HG03442 (cell line): Measurements from ENCODE around the gene ENOX1.

Experiments used
- ATAC-seq: cut with Tn5 transposase; IDR thresholded peaks from one replicate; pipeline ENCODE4 v1.9.1; 2021; ENCODE audit warnings: mild to moderate bottlenecking, moderate library complexity; ENCODE audit not compliant: unreplicated experiment

ENOX1 gene

DNA sequence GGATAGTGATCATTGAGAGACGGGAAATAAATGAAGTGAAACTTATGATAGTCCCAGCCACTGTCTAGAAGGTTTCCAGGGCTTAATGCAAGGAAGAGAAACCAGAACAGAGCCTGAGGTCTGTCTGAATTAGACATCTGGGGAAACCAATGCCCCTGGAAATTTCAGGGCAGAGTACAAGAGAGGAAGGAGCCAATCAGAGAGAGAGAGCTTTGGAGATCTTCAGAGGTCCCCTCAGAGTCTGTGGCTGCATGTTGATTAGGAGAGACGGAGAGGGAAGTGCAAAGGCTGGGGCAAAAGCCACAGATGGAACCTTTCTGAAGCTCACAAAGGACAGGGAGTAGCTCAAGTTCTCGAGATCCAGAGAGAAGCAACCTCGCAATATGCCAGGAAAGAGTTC, 385.4 kb downstream of the ENOX1 start:
- no peak for ATAC-seq

DNA sequence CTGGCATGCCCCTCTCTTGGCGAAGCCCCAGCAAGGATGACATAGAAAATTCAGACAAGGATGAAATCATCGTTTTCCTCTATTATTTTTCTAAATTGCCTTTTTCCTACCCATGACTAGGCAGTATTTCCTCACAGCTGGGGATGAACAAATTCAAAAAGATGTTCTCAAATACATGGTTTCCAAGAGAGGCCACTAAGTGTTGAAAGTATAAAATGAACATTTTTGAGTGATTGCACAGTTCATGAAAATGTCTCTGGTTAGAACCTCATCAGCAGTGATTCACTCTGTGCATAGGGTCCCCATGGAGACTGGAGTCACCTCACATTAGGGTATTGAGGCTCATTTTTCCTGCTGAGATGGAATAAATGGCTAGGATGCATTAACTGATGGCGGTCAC, 389.7 kb downstream of the ENOX1 start:
- ATAC-seq: no peak

DNA sequence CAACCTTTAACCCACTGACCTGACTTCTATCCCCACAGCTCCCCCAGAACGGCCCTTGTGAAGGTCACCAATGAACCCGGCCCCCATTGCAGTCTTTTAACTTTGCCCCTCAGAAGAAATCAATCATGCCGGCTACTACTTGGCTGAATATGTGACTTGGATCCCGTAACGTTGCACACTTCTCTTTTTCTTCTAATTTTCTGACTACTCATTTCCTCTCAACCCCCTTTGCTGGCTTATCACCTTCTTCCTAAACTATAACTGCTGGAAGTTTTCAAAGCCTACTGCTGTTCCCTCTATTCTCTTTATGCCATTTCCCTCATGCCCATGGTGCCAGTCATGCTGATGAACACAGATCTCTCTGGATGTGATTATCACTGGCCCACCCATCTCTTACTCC, 395.7 kb downstream of the ENOX1 start:
- no peak for ATAC-seq

DNA sequence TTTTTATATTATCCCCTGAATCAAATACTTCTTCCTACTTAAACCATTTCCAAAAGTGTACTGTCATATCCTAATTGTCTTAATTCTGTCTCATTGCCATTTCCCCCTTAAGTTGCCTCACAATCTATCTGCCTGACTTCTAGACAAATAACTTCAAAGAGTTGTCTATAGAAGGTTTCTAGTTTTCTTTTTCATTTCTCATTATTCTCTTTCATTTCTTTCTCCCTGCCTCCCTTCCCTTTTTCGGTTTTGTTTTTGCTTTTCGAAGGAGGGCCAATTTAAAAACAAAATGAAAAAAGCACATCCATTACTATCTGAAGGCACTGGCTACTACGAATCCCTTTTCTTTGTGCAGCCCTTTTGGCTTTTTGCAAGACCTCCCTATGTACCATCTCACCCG, 396.2 kb downstream of the ENOX1 start:
- ATAC-seq: no peak

DNA sequence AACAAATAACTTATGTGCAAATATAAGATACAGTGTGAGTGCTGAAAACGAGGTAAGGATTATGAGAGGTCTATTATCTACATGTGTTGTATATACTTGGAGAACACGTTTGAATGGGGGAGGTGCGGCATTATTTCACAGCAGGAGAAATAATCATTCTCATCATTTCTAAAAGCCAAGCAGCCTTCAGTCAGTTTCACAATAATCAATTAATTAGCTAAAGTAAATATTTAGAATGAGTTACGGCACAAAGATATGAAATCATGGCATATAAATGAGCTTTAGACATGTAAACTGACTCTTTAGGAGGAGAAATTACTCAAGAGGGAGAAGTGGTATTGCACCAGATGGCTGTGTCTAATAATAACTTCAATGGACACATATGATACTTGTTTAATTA, 396.8 kb downstream of the ENOX1 start:
- no peak for ATAC-seq

DNA sequence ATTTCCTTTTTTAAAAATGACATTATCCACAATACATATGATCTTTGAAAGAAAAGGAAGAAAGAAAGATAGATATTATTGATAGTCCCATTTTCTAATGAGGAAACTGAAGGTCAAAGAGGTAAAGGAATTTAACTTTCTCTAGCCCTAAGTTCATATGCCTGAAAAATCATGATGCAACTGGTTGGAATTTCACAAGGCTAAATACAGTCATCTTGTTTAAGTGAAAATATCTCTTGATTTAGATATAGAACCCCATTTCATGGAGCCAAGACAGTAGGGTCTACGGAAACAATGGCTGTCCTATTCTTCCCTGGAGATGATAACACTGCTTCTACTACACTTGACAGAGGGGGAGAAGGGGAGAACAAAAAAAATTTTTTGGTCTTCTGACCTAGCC, 397.2 kb downstream of the ENOX1 start:
- ATAC-seq: no peak

DNA sequence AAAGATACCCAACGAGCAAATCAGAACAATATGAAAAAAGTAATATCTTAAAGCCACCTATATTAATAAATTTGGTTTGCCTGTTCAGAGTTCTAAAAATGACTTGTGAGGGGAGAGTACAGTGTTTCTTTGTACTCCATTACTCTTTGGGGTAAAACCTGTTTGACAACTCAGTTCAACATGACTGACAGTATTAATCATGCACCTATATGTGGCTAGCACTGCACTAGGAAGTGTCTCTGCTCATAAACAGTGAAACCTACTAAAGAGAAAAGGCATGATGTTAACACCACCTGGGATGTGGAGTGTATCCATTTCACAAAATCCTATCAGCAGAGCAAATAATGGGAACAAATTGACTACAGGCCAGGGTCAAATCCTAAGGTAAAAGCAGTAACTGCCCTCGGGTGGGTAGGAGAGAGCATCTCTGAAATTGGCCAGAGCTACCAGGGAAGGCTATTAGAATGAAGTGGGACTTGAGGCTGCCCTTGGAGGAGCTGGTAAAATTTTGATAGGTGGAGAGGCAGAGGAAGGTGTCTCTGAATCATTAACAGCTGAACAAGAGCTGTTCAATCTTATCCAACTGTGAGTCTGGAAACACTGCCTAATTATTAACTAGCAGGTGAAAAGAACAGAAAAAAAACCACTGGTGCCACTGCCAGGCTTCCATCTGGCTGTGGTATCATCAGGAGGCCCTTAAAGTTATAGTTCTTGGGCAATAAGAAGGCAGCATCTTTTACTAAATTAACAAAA, 398.3 kb downstream of the ENOX1 start:
- no peak for ATAC-seq

DNA sequence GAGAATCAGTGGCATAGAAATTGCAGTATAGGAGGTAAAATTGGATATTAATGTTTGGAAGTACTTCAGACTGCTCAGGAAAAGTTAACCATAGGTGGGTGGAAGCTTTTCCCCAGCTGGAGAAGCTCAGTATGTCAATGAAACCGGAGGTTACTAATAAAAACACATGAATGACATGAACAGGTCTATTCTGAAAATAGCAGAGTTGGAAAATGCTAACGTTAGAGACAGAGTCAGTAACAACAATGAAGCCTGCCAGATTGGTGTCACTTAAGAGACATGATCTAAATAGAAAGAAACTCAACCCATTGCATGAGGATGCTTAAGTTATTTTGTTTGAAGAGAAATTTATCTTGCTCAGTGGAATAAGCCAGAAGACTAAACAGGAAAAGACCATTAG, 398.9 kb downstream of the ENOX1 start:
- no peak for ATAC-seq

DNA sequence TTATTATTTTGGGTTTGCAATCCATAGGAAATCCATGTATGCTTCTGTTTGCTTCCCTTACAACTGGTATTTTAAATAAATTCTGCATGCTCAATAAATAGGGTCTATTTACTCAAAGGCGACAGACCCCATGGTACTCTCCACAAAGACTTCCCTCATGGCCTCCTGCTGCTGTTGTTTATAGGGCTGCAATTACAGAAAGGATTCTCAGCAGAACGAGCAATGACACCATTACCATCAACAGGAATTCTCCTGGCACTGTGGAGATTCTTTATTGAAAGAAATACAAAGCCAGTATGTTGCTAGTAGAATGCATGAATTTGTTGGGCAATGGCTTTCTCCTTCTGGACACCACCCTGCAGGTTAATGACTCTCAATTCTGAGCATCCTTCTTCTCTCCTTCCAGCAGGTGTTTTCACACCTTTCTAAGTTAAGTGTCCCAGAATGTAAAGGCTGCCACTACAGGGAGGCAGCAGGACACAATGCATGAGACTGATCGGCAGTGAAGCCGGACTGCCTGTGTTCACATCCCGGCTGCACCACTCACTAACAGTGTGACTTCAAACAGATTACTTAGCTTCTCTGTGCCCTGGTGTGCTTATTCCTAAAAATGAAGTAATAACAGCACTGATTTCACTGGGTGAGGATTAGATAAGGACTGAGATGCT, 403.1 kb downstream of the ENOX1 start:
- no peak for ATAC-seq

DNA sequence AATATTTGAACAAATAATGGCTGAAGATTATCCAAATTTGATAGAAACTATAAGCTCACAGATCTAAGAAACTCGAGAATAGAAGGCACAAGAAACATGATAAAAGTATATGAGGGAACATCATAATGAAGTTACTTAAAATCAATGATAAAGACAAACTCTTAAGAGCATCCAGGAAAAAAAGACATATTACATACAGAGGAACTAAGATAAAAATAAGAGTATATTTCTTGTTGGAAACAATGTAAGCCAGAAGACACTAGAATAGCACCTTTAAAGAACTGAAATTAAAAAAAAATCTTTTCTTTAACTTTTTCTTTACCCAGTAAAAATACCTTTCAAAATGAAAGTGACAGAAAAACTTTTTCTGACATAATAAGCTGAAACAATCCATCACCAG, 407.0 kb downstream of the ENOX1 start:
- ATAC-seq: no peak

DNA sequence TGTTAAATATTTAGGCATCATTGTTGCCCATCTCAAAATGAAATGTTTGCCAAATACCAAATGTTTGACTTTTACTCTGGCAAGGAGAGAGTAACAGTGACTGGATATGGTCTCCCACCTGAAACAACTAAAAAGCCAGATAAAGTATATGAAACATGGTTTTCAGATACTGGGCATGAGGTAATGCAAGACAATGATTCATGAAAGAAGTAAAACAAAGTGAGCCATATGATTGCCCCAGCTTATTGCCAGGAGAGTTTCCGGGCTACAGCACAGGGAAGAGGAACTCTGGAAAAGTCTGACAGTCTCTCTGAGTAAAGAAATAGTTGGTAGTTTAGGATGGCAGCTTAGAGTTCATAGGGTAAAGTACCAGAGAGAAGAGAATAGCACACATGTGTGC, 408.8 kb downstream of the ENOX1 start:
- ATAC-seq: no peak

DNA sequence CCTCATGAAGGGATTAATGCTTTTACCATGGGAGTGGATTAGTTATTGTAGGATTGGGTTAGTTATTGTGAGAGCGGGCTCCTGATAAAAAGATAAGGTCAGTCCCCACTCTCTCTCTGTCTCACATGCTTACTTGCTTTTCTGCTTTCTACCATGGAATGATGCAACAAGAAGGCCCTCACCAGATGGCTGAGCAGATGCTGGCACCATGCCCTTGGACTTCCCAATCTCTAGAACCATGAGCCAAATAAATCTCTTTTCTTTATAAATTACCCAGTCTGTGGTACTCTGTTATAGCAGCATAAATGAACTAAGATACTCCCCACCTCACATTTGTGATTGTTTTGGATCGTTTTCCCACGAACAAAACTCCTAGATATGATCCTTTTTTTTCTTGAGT, 409.6 kb downstream of the ENOX1 start:
- ATAC-seq: no peak

DNA sequence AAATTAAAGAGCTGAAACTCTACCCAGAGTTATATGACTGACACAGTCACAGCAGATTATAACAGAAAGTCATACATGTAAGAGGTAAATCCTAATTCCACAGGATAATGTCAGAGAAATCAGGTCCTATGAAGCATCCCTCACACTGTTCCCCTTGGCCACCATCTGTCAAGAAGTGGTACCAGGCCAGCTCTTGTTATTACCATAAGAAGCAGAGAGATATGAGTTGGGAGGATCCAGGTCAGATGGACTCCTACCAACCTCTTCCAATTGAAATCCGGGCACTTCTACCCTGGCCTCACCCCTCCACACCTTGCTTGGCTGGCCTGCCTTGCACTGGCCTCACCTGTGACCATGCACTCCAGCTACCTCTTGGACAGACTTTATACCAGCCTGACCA, 410.2 kb downstream of the ENOX1 start:
- no peak for ATAC-seq

DNA sequence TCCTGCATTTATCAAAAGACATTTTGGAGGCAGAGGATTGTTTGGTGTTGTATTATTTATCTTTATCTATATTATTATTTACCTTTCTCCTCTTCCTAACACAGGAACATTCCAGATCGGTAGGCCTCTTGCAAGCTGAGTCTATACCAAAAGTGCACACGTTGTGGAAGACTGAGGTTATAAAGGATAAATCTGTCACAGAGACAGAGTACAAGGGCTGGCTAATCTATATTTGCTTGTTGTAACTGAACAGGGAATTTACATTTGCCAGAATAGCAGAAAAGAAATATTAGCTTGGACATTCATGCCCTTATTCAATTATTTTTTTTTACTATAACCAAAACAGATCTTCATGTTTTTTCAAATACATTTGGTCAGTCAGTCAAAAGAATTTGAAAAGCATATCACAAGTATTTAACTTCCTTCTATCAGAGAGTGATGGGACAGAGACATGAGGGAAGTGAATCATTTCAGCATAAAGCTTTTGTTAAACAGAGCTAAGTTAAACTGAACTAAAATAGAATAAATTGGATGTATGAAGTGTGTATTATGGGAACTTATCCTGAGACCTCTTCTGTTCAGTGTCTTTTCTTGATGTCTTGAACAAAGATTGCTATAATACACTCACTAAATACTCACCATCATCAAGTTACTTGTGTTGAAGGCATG, 410.8 kb downstream of the ENOX1 start:
- ATAC-seq: no peak

DNA sequence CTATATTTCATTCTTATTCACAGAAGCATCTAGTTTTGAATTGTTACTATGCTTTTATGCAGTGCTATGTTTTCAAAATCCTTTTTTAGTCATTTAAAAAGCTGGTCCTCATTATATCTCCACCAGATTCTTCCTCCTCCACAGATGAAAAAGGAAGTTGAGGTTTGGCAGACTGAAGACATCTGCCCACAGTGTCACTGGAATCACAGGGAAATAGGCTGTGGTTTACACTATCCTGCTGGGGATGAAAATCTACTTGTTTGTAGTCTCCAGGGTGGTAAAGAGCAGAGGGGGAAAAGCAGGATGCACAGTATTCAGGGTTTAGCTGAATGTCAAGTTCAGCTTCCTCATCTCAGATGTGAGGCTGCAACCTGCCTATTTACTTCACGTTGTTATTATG, 412.2 kb downstream of the ENOX1 start:
- no peak for ATAC-seq

DNA sequence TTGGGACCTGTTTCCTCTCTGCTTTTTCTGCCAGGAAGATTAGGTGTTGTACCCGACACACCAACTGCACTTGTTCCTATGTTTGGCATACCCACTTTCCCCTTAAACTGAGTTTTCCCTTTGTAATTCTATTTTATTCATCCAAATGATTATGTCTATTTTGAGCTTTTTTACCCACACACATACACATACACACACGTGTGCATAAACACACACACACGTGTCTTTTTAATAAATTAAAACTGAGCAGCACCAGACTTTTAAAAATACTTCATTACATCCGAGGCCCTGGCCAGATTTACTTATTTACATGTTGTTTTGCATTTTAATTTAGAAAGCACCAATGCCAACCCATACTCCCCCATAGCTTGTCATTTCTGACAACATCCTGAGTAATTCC, 413.4 kb downstream of the ENOX1 start:
- ATAC-seq: no peak

DNA sequence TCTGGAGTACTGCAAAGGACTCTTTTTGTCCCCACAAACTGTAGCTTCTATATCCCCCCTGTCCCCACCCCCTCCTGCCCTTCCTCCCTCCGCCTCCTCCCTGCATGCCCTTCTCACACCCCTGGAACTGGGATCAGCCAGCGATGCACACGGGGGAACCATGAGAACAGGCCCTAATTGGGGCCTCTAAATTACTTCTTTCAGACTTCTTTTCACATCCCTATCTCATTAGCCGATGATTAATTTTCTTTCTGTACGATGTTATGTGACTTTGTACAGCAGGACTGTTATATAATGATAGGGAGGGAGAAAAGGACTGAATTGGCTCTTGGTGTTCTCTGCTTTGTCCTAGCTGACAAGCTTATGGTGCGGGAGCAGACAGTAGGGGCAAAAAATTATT, 415.9 kb downstream of the ENOX1 start:
- no peak for ATAC-seq

DNA sequence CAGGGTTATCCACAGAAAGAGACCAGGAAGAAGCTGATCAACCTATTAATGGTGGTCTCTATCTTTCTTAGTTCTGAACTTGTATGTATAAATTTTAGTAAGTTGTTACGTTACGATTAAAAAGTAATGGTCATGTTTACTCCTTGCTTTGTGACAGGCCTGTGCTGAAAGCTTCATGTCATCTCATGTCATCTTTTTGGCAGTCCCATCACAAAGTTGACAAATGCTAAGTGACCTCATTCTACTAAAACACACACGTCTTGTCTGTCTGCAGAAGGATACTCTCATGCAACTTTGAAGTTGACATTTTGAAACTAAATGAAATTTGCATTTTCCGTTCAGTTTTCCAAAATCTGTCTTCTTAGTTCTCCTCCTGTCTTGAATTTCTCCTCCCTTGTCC, 417.5 kb downstream of the ENOX1 start:
- no peak for ATAC-seq

DNA sequence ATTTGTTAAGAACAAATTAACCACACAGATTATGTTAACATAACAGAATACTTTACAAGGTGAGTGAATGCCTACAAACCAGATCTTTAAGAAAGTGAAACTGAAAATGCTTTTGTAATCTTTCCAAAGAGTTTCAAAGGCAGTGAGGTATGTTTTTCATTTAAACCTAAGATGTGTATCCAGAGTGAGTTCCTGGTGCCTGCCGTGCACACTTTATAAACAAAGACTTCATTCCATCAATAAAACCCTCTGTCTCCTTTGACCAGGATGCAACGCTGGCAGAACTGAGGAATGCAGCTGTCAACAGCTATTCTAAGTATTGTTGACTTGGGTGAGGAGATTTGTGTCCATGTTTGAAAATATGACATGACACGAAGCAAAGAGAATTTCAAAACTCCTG, 418.8 kb downstream of the ENOX1 start:
- ATAC-seq: no peak

DNA sequence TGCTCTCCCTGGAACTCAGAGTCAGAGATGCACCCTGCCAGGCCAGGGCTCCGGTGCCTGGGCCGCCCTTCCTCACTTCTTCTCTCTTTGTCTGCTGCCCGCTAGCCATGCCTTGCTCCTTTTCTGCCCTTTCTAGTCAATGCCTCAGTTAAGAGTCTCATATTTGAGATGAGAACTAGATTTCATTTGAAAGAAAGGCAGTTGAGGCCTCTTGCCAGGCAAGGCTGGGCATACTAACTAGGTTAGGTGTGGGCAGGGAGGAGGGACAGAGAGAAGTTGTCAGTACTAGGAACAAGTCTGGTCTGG, 421.8 kb downstream of the ENOX1 start:
- no peak for ATAC-seq

DNA sequence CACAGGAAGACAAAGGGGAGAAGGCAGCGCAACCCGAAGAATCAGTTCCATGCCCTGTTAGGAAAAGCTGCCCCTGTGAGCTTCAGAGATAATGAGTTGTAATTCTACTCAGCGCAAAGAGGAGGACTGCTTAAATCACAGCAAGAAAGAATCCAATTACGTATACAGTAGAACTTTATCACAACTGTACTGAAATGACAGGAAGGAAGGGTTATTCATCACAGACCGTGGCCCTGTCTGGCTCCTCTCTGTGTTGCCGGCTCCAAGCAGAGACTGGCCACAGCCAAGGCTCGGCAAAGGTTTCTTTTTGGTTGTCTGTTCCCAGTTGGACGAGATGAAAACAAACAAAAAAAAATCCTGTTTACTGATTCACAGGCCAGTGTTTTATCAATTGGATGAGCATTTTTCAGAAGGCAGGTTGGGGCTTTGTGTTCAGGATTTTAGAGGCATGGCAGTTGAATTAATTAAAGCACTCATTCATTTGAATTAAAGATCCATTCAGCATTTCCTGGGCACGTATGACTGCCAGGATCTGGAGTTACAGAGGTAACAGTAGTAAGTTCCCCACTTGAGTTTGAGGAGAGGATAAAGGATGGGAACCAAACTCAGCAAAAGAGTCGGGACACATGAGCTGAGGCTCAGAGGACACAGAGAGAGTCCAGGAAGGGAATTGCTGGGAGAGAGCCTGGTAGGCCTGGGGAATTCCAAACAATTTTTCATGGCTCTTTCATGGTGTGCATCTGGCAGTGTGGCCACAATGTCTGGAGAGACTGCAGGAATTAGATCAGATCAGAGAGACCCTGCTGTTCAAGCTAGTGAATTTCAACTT, 422.3 kb downstream of the ENOX1 start:
- ATAC-seq: no peak
